Stimulated activated CD4-positive, alpha-beta T cell treated with anti-CD3 and anti-CD28 coated beads, Interleukin-4, amount 100 ng/mL, for 4 hours (primary cell): ENCODE data around the gene F2R.
"Not testable (repeated sequence)": the region's sequence is repeated elsewhere in the genome, so short reads cannot be mapped to it uniquely, and the experiment has no call there.

ENCODE experiments used
- DNase-seq, 2 experiments: peaks; one replicate each; pipeline ENCODE4 v3.0.0-alpha.2; 2020

F2R gene

DNA sequence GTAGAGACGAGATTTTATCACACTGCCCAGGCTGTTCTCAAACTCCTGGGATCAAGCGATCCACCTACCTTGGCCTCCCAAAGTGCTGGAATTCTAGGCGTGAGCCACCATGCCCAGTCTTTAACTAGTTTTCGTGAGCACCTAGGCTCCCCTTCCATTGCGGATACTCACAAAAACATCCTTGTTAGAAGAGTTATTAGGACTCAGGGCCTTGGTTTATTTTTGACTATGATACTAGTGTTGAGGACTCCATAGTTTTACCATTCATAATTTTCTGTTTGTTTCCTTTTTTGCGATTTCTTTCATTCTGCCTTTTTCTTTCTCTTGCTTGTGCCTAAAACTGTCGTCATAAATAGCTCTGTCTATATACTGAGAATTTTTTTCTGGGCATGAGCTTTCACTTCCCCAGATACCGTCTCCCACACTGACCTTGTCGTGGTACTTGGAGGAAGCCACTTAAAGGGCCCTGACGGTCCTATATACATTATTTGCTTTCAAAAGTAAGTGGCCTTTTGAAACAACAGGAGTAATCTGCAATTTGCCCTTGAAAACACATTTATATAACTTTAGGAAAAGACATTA, 5.2 kb downstream of the F2R start:
- DNase-seq: no peak

DNA sequence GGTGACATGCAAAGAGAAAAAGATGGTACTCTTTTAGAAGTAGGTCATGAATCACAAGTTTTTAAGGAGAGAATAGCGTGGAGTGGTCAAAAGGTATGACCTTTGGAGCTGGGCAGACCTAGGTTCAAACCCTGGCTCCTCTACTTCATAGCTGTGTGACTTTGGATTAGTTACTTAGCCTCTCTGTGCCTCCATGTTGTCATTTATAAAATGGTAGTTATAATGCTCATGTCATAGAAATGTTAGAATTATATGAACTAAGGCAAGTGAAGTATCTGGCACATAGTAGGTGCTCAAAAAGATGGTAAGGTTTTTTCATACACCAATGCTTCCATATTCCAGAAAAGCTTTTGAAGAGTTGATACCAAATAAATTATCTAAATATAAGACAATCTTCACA, 7.3 kb downstream of the F2R start:
- no peak for DNase-seq

DNA sequence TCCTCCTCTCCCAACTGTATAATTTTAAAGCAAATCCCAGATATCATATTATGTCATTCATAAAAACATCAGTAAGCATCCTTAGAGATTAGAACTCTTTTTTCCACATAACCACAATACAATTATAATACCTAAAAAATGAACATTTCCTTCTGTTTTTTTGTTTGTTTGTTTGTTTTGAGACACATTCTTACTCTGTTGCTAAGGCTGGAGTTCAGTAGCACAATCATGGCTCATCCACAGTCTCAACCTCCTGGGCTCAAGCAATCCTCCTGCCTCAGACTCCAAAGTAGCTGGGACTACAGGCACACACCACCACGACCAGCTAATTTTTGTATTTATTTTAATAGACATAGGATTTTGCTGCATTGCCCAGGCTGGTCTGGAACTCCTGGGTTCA, 8.0 kb downstream of the F2R start:
- DNase-seq: no peak

DNA sequence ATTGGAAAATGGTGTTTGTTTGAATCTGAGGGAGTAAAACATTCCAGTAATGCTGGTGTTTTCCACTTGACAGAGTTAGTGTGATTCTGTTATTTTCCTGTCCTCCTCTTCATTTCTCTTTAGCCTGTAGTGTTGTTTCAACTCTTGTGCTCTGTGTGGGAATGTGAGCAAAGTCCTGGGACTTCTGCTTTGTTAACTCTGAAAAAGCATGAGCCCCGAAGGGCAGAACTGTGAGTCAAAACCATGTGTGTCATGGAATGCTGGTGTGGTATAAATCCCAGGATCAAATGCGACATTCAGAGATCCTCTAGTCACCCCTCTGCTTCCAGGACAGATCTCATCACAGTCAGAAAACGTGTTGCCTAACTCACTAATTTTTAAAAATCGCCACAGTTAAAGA, 8.9 kb downstream of the F2R start:
- no peak for DNase-seq

DNA sequence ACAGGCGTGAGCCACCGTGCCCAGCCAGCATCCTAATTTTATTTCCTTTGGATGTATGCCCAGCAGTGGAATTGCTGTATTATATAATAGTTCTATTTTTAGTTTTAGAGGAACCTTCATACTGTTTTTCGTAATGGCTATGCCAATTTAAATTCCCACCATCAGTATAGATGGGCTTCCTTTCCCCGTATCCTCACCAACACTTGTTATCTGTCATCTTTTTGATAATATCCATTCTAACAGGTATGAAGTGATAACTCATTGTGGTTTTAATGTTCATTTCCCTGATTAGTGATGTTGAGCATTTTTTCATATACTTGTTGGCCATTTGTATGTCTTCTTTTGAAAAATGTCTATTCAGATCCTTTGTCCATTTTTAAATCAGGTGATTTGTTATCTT, 13.0 kb downstream of the F2R start:
- DNase-seq: no peak

DNA sequence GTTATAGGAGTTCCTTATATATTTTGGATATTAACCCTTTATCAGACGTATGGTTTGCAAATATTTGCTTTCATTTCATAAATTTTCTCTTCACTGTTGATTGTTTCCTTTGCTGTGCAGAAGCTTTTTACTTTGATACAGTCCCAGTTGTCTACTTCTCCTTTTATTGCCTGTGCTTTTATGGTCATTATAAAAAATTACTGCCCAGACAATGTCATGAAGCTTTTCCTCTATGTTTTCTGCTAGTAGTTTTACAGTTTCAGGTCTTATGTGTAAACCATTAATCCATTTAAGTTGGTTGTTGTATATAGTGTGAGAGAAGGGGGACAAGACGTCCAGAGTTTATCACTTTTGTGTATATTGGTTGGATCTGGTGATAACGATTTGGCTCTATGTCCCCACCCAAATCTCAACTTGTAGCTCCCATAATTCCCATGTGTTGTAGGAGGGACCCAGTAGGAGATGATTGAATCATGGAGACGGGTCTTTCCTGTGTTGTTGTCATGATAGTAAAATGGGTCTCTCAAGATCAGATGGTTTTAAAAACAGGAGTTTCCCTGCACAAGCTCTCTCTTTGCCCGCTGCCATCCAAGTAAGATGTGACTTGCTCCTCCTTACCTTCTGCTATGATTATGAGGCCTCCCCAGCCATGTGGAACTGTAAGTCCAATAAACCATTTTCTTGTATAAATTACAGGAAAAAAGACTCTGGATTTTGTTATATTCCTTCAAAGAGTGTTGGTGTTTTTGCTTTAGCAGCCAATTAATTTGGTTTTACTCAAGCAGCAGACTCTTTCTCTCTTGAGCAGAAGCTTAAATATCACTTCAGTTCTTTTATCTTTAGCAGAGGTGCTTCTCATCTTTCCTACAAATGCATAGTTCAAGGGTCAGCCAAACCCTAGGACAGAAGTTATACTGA, 13.7 kb downstream of the F2R start:
- DNase-seq: no peak

DNA sequence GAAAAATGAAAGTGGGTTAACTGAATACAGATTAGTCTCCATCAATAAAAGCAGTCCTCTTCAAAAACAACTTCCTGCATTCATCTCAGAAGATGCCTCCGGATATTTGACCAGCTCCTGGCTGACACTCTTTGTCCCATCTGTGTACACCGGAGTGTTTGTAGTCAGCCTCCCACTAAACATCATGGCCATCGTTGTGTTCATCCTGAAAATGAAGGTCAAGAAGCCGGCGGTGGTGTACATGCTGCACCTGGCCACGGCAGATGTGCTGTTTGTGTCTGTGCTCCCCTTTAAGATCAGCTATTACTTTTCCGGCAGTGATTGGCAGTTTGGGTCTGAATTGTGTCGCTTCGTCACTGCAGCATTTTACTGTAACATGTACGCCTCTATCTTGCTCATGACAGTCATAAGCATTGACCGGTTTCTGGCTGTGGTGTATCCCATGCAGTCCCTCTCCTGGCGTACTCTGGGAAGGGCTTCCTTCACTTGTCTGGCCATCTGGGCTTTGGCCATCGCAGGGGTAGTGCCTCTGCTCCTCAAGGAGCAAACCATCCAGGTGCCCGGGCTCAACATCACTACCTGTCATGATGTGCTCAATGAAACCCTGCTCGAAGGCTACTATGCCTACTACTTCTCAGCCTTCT, 16.6 kb downstream of the F2R start:
- no peak for DNase-seq

DNA sequence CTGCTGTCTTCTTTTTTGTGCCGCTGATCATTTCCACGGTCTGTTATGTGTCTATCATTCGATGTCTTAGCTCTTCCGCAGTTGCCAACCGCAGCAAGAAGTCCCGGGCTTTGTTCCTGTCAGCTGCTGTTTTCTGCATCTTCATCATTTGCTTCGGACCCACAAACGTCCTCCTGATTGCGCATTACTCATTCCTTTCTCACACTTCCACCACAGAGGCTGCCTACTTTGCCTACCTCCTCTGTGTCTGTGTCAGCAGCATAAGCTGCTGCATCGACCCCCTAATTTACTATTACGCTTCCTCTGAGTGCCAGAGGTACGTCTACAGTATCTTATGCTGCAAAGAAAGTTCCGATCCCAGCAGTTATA, 17.1 kb downstream of the F2R start:
- no peak for DNase-seq

DNA sequence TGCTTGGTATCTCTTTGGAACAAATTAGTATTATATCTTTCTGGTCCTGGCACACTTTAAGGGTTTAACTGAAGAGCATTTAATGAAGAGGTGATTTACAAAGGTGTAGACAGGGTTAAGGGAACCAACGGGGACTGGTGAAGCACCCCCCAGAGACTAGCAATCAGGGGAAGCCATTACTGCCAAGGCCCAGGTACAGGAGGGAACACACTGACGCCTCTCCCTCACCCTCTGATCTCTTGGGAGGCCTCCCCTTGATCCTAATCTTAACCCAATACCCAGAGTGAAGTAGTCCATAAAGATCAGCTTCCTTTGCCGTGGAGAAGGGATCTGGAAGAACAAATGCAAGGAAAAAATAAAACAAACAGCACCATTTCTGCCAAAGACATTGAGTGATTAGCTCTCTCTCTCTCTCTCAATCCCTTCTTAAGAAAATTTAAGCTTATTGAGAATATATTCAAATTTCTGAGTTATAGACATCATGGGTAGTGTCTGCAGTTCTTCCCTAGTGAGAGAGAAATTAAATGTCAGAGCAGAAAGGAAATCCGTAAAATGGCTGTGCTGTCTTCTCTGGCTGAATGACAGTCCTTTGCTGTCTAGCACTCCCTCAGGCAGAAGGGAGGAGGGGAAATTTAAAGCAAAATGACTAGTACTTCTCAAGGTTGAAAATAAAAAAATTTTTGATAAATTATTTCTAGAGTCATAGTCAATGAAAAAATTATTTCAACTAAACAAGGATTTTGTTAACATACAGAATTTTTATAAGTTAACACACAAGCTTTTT, 20.0 kb downstream of the F2R start:
- no peak for DNase-seq

DNA sequence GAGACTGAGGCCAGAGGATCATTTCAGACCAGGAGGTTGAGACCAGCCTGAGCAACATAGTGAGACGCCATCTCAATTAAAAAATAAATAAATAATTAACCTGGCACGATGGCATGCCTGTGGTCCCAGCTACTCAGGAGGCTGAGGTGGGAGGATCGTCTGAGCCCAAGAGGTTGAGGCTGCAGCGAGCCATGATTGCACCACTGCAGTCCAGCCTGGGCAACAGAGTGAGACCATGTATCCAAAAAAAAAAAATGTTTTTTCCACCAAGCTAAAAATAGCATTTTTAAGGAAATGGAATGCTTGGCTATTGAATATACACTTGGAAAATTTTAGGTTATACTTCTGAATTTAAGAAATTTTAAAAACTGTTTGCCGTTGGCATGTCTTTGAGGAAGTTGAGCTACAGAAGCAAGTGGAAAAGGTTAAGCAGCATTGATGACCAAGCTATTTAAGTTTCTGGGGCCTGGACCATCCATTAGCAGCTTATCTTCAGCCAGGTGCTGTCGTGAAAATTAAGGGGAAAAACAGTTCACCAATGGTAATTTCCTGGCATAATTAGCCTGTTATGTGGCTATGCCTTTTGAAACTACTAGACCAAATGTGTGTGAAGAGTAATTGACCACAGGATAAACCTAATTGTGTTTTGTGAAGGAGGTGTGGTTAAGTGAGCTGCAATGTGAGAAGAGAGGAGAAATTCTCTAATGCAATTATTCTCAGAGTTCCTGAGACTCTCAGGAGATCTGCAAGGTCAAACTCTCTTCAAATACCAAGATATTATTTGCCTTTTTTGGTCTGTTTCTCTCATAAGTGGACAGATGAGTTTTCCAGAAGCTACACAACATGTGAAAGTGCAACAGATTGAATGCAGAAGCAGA, 21.0 kb downstream of the F2R start:
- no peak for DNase-seq

DNA sequence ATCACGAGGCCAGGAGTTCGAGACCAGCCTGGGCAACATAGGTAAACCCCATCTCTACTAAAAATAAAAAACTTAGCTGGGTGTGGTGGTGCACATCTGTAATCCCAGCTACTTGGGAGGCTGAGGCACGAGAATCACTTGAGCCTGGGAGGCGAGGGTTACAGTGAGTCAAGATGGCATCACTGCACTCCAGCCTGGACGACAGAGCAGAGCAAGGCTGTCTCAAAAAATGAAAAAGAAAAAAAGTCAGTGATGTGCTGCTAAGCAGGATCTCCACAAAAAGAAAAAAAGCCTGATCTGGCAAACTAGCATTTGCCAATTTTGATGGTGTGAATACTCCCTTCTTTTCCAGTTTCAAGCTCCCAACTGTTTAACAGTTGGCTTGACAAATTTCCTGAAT, 21.9 kb downstream of the F2R start:
- DNase-seq: no peak

DNA sequence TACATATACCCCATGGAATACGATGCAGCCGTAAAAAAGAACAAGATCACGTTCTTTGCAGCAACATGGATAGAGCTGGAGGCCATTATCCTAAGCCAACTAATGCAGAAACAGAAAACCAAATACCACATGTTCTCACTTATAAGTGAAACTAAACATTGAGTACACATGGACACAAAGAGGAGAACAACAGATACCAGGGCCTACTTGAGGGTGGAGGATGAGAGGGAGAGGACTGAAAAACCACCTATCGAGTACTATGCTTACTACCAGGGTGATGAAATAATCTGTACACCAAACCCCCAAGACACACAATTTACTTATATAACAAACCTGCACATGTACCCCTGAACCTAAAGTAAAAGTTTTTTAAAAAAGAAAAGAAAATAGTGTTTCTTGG, 25.6 kb downstream of the F2R start:
- DNase-seq: not testable (repeated sequence)

DNA sequence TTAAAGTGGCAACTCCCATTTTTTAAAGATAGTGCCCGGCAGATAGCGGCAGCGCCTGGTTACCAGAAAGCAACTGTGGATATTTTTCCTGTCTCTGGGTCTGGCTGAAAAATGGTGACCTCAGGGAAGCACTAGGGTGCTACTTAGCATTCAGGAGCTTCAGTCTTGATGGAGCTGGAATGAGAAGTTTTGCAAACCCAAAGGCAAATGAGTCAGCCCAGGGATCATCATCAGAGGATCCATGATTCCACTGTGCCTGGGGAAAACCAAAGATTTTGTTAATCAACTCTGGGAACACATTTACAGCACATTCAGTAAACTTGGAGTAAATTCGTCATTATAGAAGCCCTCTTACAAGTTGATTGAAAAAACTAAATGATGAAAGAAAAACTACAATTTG, 26.7 kb downstream of the F2R start:
- DNase-seq: no peak

DNA sequence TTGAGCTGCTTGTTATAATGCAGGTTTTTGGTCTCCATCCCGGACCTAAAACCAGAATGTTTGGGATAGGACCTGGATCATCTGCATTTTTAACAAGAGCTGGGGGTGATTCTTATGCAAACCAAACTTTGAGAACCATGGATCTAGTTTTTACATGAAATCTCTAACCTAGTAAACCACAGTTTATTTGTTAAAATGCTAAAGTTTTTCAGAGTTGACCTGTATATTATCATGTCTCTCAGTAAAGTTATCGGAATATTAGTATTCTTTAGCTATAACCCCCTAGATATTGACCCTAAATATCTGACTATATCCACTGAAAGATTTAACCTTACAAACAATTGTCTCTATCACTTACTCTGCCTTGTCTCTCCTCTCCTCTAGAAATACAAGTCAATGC, 28.7 kb downstream of the F2R start:
- no peak for DNase-seq

DNA sequence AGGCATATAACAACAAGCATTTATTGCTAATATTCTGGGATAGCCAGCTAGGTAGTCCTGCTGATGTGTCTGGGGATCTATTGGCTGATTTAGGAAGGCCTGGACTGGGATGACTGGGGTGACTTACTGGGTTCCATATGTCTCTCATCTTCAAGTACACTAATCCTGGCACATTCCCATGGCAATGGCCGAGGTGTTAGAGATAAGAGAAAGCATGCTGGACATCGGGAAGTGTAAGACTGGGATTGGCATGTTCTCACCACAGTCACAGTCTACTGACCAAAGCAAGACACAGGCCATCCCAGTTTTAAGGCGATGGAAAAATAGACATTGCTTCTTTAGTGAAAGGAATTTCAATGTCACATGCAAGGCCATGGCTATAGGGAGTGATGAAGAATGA, 29.7 kb downstream of the F2R start:
- DNase-seq: no peak

DNA sequence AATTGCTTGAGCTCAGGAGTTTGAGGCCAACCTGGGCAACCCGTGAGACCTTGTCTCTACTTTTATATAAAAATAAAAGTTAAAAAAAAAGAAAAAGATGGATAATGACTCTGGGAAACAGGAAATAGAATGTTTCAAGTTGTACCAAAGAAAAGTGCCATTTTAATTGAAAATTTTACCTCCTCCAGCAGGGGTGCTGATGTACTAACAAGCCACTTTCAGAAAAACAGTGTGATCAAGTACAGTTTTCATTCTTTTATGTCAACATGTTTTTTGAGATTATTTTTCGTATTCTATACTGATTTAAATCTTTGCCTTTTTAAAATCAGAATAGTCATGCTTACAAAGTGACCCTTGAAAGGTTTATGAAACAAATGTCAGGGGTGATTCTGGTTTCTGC, 30.8 kb downstream of the F2R start:
- no peak for DNase-seq

DNA sequence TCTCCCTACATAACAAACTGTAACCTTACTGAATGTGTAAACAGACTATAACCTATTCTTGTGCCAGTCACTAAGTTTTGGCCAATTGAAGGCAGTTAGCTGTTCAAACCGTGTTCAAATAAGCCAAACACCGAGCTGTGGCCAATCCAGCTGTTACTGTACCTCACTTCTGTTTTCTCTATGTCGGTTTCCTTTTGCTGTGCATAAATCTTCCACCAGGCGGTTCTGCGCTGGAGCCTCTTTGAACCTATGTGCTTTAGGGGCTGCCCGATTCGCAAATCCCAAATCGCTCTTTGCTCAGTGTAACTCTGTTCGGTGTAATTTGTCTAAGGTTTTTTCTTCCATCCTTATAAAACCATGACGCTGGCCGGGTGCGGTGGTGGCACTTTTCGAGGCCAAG, 31.8 kb downstream of the F2R start:
- DNase-seq: no peak

DNA sequence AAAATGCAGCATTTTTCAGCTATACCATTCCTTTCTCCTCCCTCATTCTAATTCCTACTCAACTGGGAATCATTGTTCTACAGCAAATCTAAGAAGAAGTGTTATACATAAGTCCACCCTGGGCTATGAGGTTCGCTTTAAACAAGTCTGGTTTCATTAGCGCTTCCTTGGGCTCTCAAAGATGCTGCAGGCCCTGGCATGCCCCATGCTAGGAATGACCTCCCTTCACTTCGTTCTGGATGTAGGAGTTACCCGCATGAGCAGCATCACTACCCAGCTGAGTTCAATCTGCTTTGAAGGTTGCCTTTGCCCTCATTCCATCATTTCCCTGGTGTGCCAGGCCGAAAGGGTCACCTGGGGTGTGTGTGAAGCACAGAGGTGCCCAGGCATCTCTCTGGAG, 35.4 kb downstream of the F2R start:
- no peak for DNase-seq

DNA sequence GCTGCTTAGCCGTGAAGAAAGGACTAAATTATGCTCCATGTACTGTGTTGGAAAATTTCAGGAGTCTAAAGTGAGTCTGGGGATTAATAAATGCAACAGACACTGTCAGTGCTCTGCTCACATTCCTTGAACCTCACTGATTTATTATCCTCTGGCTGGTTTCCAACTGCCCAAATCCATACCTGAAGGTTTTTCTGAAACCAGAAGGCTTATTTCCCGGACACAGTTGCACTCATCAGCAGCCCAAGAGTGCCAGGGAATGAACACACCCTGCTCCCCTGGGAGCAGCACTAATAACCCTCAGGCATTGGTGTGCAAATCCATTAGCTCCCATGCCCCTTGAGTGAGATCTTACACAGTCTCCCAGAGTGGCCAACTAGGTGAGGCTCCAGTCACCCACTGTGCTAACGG, 38.7 kb downstream of the F2R start:
- DNase-seq: no peak

DNA sequence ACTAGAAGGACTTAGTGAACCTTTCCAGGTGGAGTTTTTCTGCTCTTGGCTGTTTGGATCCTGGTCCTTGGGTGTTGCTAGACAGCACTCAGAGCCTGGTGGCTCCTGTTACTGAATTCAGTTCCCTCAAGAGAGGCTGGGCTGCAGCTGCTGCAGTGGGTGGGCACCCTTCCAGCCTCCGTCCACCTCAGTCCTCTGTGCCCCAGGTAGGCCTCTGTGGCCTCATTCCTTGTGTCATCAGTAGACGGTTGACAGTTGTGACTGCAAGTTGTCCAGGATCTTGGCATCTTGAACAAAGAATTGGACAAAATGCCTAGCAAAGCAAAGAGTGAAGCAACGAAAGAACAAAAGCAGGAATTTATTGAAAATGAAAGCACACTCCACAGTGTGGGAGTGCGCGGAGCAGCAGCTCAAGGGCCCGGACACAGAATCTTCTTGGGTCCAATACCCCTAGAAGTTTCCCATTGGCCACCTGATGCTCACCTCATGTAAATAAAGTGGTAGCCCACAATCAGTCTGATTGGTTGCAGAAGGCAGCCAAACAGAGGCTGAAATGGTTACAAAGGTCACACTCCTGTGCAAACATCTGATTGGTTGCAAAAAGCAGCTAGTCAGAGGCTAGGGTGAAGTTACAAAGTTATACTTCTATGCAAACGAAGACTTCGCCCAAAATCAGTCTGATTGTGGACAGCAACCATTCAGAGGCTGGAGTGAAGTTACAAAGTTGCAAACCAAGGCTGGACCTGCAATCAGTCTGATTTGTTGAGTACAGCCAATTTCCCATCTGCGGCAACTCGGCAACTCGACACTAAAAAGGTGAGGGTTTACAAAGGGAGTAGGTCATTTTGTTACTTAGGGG, 40.1 kb downstream of the F2R start:
- no peak for DNase-seq

DNA sequence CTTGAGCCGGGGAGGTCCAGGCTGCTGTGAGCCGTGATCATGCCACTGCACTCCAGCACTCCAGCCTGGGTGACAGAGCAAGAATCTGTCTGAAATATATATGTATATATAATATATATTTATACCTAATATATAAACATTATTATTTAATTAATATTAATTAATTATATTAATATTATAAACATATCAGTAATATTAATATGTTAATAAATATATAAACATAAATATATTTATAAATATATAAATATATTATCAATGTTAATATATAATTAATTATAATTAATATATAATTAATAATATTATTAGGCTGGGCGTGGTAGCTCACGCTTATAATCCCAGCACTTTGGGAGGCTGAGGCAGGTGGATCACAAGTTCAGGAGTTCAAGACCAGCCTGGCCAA, 41.1 kb downstream of the F2R start:
- DNase-seq: no peak
